SU-DHL-6 (cell line): Measurements from ENCODE around the gene ETNK2.

Experiments
- H2AFZ ChIP-seq: fragments of 200-600 bp; sonication (generic); 2 replicates; pipeline ENCODE4 v1.6.1; 2014; ENCODE audit warnings: low read depth, mild to moderate bottlenecking, moderate library complexity, mixed read lengths, antibody characterized with exemption, low read length; ENCODE audit not compliant: severe bottlenecking
- H3F3A ChIP-seq: fragments of 200-600 bp; shearing (Covaris generic); 2 replicates; pipeline ENCODE4 v1.6.0; 2016; ENCODE audit warnings: antibody characterized with exemption, mild to moderate bottlenecking; ENCODE audit not compliant: insufficient read depth
- H3K27ac ChIP-seq: fragments of 200-600 bp; sonication (generic); 2 replicates; pipeline ENCODE4 v1.5.1; 2016; ENCODE audit warnings: low read depth, mild to moderate bottlenecking, low read length, moderate library complexity, mixed read lengths
- H3K27me3 ChIP-seq: fragments of 200-600 bp; sonication (generic), shearing (Covaris generic); 2 replicates; pipeline ENCODE4 v1.6.0; 2014; ENCODE audit warnings: mild to moderate bottlenecking, low read length
- H3K36me3 ChIP-seq: fragments of 200-600 bp; sonication (generic); 2 replicates; pipeline ENCODE4 v1.6.1; 2014; ENCODE audit warnings: mild to moderate bottlenecking, low read length, mixed read lengths
- H3K4me2 ChIP-seq: fragments of 300-600, 200-600 bp; shearing (Covaris generic), sonication (generic); 2 replicates; pipeline ENCODE4 v1.6.0; 2014; ENCODE audit warnings: low read length, low read depth, mild to moderate bottlenecking; ENCODE audit not compliant: poor library complexity, severe bottlenecking
- H3K4me3 ChIP-seq: fragments of 200-600 bp; sonication (generic); 2 replicates; pipeline ENCODE4 v1.5.1; 2014; ENCODE audit warnings: antibody characterized with exemption, low read length, mild to moderate bottlenecking, mixed read lengths; ENCODE audit not compliant: insufficient read depth, poor library complexity, severe bottlenecking
- H3K79me2 ChIP-seq: fragments of 200-600 bp; sonication (generic); 2 replicates; pipeline ENCODE4 v1.6.1; 2014; ENCODE audit warnings: mild to moderate bottlenecking, low read length, moderate library complexity; ENCODE audit not compliant: insufficient read depth
- H3K9ac ChIP-seq: fragments of 200-600 bp; sonication (generic); 2 replicates; pipeline ENCODE4 v1.7.0; 2014; ENCODE audit warnings: mild to moderate bottlenecking, low read length
- H3K9me2 ChIP-seq: fragments of 200-600 bp; sonication (generic); replicated peaks from 2 replicates; pipeline ENCODE4 v1.6.1; 2014; ENCODE audit warnings: low read length; ENCODE audit not compliant: insufficient read depth
- H3K9me3 ChIP-seq: fragments of 200-600 bp; sonication (generic); 2 replicates; pipeline ENCODE4 v1.6.1; 2014; ENCODE audit warnings: low read length, mixed read lengths; ENCODE audit not compliant: insufficient read depth
- H4K20me1 ChIP-seq: fragments of 200-600 bp; sonication (generic); 2 replicates; pipeline ENCODE4 v1.6.1; 2014; ENCODE audit warnings: low read depth, mild to moderate bottlenecking, antibody characterized with exemption, low read length, moderate library complexity, mixed read lengths
- CTCF ChIP-seq: fragments of 200-600 bp; sonication (generic); IDR thresholded peaks from one replicate; pipeline ENCODE4 v1.5.1; 2017; ENCODE audit warnings: antibody characterized with exemption, mild to moderate bottlenecking, low read length, moderate library complexity; ENCODE audit not compliant: insufficient read depth, poor library complexity, severe bottlenecking
- EZH2phosphoT487 ChIP-seq: fragments of 200-600 bp; sonication (generic), shearing (Covaris generic); conservative IDR thresholded peaks from 2 replicates; pipeline ENCODE4 v1.6.1; 2018; ENCODE audit warnings: mild to moderate bottlenecking, antibody characterized with exemption, low read length, moderate library complexity, mixed read lengths

ETNK2 gene

GRCh38 chr1:204087893-204088528, 63.8 kb downstream of the ETNK2 start:
- no peak overlapping the region for H3K27ac ChIP-seq
- no peak overlapping the region for H3K4me3 ChIP-seq
- H3K27me3 ChIP-seq = no peaks in the 10 kb centered on the region
- no peaks in the 10 kb centered on the region for H3K9me3 ChIP-seq
- H3K36me3 ChIP-seq = no peaks in the 10 kb centered on the region
- H4K20me1 ChIP-seq = no peaks in the 10 kb centered on the region
- no peak for TF ChIP-seq EZH2phosphoT487
- no peak for TF ChIP-seq CTCF
- no peak overlapping the region for H2AFZ ChIP-seq
- H3K9me2 ChIP-seq = no peaks in the 10 kb centered on the region
- H3F3A ChIP-seq = no peaks in the 10 kb centered on the region
- H3K4me2 ChIP-seq = no peak overlapping the region
- H3K9ac ChIP-seq = no peak overlapping the region
- H3K79me2 ChIP-seq = no peaks in the 10 kb centered on the region

- H3K4me3 ChIP-seq = no peak overlapping the region
- H3K36me3 ChIP-seq = no peaks in the 10 kb centered on the region
- no peak overlapping the region for H3K9ac ChIP-seq
- no peaks in the 10 kb centered on the region for H3K9me3 ChIP-seq
- H3K9me2 ChIP-seq = no peaks in the 10 kb centered on the region
- no peak overlapping the region for H3K4me2 ChIP-seq
- no peaks in the 10 kb centered on the region for H3F3A ChIP-seq
- no peak overlapping the region for H3K27ac ChIP-seq
- no peaks in the 10 kb centered on the region for H4K20me1 ChIP-seq
- TF ChIP-seq EZH2phosphoT487 = no peak
- TF ChIP-seq CTCF = no peak
- no peaks in the 10 kb centered on the region for H3K27me3 ChIP-seq
- no peak overlapping the region for H2AFZ ChIP-seq
- H3K79me2 ChIP-seq = no peaks in the 10 kb centered on the region
Measured at GRCh38 chr1:204087181-204087892, 64.5 kb downstream of the ETNK2 start.

GRCh38 chr1:204085876-204086275, 66.0 kb downstream of the ETNK2 start:
- no peaks in the 10 kb centered on the region for H3K9me2 ChIP-seq
- TF ChIP-seq EZH2phosphoT487 (no peak), CTCF (no peak)
- H4K20me1 ChIP-seq = no peaks in the 10 kb centered on the region
- no peaks in the 10 kb centered on the region for H3K79me2 ChIP-seq
- H3K27ac ChIP-seq = no peak overlapping the region
- no peaks in the 10 kb centered on the region for H3K36me3 ChIP-seq
- no peak overlapping the region for H3K4me2 ChIP-seq
- H3K4me3 ChIP-seq = no peak overlapping the region
- H3F3A ChIP-seq = no peaks in the 10 kb centered on the region
- no peaks in the 10 kb centered on the region for H3K27me3 ChIP-seq
- no peak overlapping the region for H2AFZ ChIP-seq
- H3K9ac ChIP-seq = no peak overlapping the region
- H3K9me3 ChIP-seq = no peaks in the 10 kb centered on the region
